ENCODE data around the gene CDK16.

DNA sequence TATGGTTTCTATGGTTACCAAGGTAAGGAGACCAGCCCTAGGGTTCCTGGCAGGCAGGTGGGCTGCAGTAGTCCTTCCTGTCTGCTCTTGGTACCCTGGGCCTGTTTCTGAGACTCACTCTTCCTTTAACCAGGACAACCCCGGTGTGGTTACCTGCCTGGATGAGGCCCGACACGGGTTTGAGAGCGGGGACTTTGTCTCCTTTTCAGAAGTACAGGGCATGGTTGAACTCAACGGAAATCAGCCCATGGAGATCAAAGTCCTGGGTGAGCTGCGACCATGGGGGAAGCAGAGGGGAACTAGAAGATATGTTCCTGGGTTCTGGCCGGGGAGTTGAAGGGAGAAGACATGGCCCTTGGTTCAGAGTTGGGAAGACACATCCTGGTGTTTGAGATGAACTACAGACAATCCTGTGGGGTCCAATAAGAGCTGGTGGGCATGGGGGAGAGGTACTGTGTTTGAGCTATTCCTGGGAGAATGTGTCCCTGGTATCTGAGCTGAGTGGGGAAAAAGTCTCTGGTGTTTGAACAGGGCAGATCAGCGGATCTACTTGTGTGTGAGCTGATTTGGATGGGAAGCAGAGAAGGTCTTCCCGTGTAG is 17.0 kb upstream of the CDK16 start:
- no peak for TF ChIP-seq EZH2 (IDR thresholded peaks at IDR 0.05; ENCODE audit: low read length, missing control alignments)
- TF ChIP-seq, protein P1, sequence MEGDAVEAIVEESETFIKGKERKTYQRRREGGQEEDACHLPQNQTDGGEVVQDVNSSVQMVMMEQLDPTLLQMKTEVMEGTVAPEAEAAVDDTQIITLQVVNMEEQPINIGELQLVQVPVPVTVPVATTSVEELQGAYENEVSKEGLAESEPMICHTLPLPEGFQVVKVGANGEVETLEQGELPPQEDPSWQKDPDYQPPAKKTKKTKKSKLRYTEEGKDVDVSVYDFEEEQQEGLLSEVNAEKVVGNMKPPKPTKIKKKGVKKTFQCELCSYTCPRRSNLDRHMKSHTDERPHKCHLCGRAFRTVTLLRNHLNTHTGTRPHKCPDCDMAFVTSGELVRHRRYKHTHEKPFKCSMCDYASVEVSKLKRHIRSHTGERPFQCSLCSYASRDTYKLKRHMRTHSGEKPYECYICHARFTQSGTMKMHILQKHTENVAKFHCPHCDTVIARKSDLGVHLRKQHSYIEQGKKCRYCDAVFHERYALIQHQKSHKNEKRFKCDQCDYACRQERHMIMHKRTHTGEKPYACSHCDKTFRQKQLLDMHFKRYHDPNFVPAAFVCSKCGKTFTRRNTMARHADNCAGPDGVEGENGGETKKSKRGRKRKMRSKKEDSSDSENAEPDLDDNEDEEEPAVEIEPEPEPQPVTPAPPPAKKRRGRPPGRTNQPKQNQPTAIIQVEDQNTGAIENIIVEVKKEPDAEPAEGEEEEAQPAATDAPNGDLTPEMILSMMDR (conservative IDR thresholded peaks at IDR 0.05 in 1 of 2, IDR thresholded peaks at IDR 0.05 in 1 of 2; ENCODE audit: low read depth in 1 of 2, low read length in 2 of 2), result no peak
